Stimulated activated CD8-positive, alpha-beta memory T cell treated with anti-CD3 and anti-CD28 coated beads, Interleukin-15, amount 100 ng/mL, for 4 hours (primary cell): Measurements from ENCODE around the gene NAV3.
"Not testable (repeated sequence)": the region's sequence is repeated elsewhere in the genome, so short reads cannot be mapped to it uniquely, and the experiment has no call there.

Experiments used
- DNase-seq, 2 donors: peaks; one replicate each; pipeline ENCODE4 v3.0.0-alpha.2; 2020; ENCODE audit warnings: low read depth in 2 of 2

NAV3 gene

DNA sequence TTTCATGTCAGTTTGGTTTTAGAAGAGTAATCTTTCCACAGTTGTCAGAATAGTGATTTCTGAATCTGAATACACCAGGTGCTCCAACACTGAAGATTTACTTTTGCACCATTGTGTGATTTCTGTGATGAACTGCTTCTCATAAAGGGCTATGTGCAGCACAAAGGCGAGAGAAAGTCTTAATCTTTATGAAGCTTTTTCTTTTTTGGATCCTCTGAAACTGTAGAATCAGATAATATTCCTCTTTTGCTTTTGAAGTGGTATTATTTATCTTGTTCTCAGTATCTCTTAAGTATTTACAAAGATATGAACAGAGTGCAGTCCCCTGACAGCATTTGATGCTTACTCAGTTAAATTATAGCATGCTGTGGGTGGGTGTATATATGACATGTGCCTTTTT, 207.8 kb downstream of the NAV3 start:
- DNase-seq, result no peak

DNA sequence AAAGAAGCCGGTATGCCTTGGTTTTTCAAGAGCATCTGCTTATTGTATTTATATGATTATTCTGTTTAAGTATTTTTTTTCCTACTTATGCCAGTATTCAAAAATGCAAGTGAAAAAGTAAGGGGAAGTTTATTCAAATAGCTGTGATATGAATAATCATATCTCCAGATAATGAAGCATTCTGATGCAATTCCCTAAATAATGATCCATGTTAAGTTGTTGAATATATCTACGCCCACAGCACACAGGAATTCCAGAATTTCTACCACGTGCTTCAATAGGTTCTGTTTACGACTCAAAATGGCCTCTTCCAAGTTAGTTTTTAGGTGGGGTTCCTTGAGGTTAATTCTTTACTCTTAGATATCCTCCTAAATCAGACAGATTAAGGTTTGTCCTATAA, 208.3 kb downstream of the NAV3 start:
- no peak for DNase-seq

DNA sequence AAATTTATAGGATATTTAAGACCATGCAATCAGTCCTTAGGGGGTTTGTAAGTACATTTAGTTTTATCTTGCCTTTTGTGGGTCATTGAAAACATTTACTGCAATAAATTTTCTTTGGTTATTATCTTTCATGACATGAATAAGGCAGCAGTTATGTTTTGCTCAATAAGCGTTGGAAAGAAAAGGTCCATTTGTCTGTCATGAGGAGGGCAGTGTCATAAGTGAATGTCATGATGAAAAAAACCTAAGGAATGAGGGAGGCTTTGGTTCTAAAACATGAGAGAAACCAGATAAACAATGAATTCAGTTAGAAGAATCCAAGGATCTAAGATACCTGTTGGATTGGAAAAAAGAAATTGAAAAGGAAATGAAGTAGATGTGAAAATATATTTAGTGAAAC, 209.4 kb downstream of the NAV3 start:
- DNase-seq, result no peak

DNA sequence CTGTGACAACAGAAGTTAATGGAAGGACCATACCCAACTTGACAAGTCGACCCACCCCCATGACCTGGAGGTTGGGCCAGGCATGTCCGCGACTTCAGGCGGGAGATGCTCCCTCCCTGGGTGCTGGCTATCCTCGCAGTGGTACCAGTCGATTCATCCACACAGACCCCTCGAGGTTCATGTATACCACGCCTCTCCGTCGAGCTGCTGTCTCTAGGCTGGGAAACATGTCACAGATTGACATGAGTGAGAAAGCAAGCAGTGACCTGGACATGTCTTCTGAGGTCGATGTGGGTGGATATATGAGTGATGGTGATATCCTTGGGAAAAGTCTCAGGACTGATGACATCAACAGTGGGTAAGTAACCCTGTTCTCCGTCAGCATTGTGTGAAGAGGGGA, 220.1 kb downstream of the NAV3 start:
- DNase-seq, result no peak

DNA sequence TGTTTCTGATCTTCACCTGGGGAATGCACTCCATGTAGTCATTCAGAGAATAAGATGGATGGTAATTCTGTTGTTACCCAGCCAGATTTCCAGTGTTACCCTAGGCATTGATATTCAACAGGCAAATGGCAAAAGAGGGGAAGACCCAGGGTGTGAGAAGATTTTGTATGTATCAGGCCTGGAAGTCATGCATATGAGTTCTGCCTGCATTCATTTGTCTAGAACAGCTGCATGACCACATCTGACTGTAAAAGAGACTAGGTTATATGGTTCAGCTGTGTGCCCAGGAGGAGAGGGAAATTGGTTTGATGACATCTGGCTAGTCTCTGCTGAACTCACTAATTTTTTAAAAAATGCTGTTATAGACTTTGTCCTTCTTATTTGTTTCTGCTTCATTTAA, 224.9 kb downstream of the NAV3 start:
- no peak for DNase-seq

DNA sequence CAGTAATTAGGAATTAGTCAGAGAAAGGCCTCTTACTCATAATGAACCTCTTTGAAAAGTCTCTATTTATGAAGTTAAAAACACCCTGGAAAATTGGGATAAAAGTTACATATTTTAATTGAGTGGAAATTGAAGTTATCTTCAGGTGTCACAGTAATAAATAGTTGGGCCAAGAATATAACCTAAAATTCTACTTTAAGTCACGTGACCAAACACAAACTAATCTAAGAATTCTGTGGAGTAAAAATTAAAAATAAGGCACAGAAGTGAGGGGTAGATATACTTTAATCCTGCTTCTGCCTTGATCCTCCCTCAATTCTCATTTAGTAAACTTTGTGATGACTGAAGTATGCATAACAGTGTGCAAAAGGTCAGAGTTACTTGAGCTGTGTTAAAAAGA, 226.4 kb downstream of the NAV3 start:
- DNase-seq, result no peak

DNA sequence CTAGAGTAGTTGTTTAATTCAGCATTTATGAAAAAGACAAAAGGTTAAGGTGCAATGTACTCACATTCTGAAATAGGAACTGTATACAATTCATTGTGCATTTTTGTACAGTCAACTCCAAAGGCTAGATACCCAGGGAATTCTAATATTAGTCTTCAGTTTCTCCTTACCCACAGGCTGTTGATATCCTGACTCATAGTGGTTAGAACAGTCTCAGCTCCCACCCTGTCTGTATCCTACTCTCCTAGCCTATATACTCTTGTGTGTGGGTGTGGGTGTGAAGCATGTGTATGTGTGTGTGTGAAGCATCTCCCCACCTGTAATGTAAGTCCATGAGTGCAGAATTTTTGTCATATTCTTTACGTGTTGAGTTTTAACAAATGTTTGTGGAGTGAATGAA, 229.5 kb downstream of the NAV3 start:
- DNase-seq, result no peak

DNA sequence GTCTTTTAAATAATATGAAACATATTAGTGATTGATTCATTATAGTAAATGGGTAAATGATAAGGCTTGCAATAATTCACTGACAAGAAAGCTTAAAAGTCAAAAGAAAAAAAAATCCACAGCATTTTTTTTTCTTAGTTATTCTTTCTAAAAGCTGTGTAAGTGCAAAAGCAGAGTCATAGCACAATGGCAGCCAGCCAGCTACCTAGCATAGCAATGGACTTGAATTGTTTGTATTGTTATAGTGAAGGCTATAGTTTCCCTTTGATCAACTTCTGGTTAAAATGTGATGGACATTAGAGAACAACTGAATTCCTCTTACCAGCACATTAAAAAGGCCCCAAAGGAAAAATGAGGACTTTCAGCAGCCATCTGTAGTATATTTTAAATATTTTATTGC, 232.1 kb downstream of the NAV3 start:
- no peak for DNase-seq

DNA sequence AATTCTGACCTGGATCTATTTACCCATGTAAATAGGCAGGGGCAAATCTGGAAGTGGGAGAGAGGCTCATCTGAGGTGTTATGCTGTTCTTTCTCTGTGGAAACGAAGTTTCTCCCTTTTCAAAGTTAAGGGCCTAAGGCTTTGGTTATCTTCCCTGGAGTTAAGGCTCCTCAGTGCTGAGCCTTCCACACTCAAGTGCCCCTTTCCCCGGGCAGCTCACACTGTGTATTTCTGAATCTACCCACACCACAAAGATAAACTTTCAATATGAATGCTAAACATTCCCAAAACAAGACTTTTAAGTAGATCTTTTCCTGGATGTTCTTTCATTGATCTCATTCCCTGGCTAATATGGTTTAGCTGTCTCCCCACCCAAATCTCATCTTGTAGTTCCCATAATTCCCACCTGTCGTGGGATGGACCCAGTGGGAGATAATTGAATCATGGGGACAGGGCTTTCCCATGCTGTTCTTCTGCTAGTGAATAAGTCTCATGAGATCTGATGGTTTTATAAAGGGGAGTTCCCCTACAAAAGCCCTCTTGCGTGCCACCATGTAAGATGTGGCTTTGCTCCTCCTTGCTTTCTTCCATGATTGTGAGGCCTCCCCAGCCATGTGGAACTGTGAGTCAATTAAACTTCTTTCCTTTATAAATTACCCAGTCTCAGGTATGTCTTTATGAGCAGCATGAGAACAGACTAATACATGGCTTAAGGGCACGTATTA, 251.1 kb downstream of the NAV3 start:
- DNase-seq, result no peak

DNA sequence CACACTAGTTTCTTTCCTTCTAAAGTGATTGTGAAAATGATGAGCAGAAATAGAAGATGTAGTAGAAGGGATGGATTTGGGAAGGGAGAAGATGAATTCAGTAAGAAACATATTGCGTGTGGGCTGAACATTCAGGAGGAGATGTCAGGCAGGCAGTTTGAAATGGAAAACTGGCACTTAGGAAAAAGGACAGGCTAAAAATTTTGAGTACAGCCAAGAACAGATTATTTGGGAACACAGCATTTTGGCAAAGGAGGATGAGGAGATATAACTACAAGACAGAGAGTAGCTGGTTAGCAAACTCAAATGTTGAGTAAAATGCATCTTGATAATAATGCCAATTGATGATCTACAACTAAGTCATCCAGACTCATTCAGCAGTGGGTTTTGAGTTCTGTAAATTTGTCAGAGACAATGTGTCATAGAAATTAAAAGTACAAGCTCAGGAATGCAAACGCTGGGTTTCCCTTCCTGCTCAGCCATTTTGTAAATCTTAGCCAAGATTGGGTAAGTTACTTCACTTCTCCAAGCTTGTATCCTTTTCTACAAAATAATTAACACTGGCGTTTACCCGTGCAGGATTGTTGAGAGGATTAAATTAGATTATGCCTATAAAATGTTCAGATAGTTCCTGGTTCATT, 255.0 kb downstream of the NAV3 start:
- DNase-seq, result no peak

DNA sequence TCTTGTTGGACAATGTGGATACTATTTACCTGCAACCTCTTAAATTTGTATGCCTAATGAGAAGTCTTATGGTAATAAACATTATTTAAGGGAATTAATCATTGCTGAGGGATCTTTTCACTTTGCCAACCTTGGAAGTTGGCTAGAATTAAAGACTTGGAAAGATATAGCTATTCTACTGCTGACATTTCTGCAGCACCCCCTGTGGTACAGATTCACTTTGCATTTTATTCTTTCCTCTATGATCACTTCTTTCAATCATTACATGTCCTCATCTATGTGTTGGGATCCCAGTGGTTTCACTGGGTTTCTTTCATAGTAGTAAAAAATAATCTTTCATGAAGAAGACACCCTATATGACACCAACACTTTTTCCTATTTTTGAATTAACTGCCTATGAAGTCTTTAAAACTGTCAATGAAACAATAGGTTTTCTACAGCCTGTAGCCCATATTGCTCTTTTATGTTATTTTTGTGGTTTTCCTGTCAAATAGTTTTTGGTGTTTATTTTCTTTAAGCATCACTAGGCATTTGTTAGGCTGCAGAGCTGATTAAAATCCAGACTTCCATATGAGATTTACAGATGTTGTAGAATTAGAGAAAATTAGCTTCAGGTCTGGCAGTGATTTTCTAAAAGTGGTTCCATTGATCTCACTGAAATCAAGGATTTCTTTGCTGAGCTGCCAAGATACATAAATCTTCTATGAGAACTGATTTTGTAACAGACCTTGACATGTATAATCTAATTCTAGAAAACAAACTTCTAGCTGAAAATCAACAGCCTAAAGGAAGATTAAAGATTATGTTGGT, 256.1 kb downstream of the NAV3 start:
- no peak for DNase-seq

DNA sequence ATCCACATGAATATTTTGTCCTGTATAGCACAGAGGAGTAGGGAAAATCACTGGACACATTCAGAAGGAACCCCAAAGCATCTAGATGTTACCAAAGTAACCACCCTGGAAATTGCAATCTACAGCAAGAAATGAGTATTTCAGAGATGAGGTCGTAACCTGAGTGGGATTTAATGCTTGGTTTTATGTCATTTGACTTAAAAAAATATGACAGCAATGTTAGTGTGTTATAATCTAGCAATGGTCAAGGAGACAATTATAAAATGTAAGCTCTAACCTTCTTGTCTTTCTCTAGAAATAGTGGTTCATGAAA, 256.6 kb downstream of the NAV3 start:
- no peak for DNase-seq

DNA sequence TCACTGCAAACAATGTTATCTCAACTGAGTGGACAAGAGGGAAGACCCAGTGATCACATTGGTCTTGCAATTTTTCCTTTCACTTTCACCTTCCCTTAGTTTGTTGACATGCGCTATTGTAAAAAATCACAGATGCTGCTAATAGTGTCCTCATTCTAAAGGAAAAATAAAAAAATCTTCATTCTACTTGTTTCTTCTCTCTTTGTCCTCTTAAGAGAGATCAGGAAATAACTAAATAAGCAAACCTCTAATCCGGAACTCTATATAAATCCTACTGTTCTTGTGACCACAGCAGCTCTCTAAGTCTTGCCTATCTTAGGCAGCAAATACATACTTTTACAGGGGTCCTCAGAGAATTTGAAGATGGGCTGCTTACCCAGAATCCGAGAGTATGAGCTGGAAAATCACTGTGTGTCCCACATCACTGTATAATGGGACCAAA, 257.7 kb downstream of the NAV3 start:
- DNase-seq, result no peak

DNA sequence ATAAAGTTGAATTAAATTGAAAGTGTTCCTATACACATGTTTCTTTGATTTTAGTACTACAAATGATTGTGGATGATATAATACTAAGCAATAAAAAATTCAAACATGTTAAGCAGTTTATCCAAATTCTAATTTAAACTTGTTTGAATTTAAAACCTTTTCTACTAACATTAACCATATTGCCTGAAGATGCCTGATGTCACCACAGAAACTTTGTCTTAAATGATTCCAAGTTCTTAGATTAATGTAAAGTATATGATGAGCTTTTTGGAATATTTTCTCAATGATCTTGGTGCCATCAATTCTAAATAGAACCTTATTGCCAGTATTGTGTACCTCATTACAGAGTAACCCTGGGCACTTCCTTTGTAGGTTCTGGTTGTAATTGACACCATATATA, 259.6 kb downstream of the NAV3 start:
- no peak for DNase-seq

DNA sequence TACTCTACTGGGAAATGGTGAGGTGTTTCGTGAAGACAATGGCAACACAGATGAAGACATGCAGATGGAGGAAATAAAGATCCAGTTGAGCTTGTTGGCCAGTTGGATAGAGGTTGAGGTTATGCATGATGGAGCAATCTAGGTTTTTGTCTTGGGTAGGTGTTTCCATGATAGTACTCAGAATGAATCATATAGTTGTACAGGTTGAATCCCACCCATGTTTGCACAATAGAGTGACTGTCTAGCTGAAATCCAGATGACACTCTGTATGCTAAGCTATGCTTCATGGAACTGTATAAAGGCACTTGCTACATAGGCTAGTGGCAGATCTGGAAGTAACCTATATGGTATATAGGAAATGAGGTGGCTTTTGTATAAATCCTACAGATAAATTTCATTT, 264.9 kb downstream of the NAV3 start:
- DNase-seq, result no peak

DNA sequence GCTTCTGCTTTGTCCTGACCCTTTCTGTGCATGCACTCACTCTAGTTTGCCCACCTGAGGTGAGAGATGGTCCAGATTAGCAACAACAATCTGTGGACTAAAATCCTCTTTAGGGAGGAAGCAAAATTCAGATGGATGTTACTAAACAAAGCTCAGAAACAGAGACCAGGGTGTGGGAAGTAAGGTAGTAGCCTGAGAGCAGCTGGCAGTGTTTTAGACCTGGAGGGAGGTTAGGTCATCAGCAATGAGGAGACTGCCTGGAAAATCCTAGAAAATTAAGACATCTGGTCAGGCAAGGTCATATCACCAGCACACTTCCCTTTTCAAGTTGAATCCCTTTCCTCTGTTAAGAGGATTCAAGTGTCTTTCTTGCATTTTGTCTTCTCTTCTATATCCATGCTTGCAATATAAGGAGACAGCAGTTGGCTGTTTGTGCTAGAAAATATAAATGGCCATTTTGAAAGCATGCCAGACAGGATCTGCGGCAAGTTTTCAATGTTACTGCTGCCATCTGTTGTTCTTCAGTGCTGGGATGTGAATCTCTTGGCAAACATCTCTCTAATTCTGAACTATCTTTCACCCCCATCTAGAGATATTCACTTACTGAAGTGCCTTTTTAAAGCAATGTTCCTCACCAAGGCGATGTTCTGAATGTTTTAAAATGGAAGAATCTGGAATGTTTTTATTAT, 266.4 kb downstream of the NAV3 start:
- no peak for DNase-seq

DNA sequence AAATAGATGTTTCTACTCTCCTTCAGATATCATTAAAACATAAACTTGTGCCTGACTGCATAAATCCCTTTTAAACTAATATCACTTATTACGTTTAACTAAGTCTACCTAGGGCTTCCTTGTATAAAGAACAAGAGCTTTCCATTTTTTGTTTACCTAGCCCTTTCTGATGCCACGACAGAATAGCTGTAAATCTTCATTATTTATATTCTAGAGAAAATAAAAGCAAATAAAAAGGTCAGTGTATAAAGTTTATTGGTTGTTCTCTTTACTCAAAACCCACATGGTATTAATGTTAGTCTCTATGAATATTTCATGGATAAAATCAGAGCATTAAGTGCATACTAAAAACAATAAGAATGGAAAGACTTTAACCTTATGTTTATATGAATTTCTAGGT, 269.1 kb downstream of the NAV3 start:
- no peak for DNase-seq

DNA sequence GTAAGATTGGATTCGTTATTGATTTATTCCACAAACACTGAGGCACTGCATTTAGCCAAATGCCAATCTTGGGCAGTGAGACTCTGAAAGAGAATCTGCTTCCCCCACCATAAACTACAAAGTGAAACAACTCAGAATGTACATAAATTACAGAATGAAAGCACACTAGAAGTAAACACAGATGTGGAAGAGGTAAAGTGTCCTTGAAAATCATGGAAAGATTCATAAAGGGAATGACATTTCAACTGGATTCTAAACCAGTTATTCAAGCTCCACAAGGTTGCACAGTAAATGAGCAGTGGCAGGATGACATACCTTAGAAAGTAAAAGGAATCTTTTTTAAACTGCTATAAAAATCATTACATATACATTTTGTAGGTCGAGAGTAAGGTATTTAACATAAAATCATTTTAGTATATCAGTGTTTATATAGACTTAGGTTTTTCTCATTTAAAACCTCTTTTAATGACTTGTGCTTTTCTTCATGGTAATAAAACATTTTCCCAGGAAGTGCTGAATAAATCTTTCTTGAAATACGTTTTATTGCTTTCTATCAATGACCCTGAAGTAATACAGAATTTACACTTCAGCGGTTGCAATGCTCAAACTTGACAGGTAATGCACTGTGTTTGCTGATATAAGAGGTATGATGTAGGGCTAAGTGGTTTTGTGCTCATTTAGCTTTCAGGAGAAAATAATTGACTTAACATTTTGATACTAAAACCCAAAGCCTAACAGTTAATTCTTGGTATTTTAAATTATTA, 270.6 kb downstream of the NAV3 start:
- no peak for DNase-seq

DNA sequence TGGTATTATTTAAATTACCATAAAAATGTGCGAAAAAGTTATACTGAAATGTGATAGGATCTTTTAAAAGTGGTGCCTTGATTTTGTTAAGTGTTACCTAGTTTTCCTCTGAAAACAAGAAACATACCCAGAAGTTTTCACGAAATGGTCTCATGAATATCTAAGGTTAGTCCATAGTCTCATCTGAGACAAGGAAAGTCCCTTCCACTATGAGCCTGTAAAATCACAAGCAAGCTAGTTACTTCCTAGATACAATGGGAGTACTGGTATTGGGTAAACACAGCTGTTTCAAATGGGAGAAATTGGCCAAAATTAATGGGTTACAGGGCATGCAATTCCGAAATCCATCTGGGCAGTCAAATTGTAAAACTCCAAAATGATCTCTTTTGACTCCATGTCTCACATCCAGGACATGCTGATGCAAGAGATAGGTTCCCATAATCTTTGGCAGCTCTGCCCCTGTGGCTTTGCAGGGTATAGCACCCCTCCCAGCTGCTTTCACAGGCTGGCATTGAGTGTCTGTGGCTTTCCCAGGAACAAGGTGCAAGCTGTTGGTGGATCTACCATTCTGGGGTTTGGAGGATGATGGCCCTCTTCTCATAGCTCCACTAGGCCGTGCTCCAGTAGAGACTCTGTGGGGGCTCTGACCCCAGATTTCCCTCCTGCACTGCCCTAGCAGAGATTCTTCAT, 271.4 kb downstream of the NAV3 start:
- no peak for DNase-seq

DNA sequence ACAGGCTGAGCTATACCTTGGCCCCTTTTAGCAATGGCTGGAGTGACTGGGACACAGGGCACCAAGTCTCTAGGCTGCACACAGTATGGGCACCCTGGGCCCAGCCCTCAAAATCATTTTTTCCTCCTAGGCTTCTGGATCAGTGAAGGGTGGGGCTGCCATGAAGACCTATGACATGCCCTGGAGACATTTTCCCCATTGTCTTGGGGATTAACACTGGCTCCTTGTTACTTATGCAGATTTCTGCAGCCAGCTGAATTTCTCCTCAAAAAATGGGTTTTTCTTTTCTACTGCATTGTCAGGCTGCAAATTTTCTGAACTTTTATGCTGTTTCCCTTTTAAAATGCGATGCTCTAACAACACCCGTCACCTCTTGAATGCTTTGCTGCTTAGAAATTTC, 272.1 kb downstream of the NAV3 start:
- DNase-seq, result not testable (repeated sequence)

DNA sequence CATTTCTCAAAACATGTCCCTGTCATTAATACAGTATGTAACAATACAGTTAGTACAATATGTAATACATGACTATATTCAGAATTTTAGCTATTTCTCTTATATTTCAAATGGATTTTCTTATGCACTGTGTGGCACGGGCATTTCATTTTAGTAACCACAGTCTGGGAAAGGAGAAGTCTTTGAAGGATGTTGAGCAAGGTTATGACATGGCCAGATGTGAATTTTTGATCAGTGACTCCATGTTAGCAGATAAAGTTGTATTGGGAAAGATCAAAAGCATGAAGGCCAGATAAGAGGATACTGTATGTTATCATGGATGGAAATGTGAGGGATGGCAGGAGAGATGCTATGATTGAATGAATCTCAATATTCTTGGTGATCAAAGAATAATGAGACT, 285.2 kb downstream of the NAV3 start:
- DNase-seq, result no peak
